ENCODE measurements around the gene BICDL1. TPM values are rescaled to one million over a fixed set of nuclear protein-coding genes. Genes with fewer than 3 reads are reported as not detected.

The BICDL1 gene
- total and polyA plus RNA-seq, 5 donors from 2014 or later: 0.93 to 134 (median 1.6) TPM

GRCh38 chr12:120075034-120075616 lies 86.1 kb downstream of the BICDL1 start:
- H3K36me3 ChIP-seq (ENCODE audit: control insufficient read depth, insufficient read depth, low read length): peaks cover 33% of the 10 kb centered on the region
- Mint-ChIP-seq H3K9me3 (no peaks in the 10 kb centered on the region), H3K27ac (peak overlapping the region; percentile 62 to 93 (median 78)), H3K4me3 (peak overlapping the region in 2 of 4 donors; percentile 5 to 68), H3K36me3 (peaks cover 4% of the 10 kb centered on the region), H3K27me3 (no peaks in the 10 kb centered on the region), H3K4me1 (peaks cover 12 to 36% (median 13%) of the 10 kb centered on the region in 4 donors)
- DNase-seq (peak in 1 of 3 donors; percentile 43), ATAC-seq (ENCODE audit: low read depth in 2 of 2) (peak in 1 of 2 donors; percentile 15)
- no peak overlapping the region for H3K27ac ChIP-seq (ENCODE audit: insufficient read depth, low read length, poor library complexity, severe bottlenecking)
- H3K4me3 ChIP-seq (ENCODE audit: low read depth, low read length): peak overlapping the region; percentile 27
- H3K4me1 ChIP-seq (ENCODE audit: control insufficient read depth, insufficient read depth, low read length, poor library complexity, severe bottlenecking): peaks cover 15% of the 10 kb centered on the region
- no peaks in the 10 kb centered on the region for H3K27me3 ChIP-seq (ENCODE audit: control insufficient read depth, insufficient read depth, low read length)
- no peaks in the 10 kb centered on the region for H3K9me3 ChIP-seq (ENCODE audit: control insufficient read depth in 2 of 2, low read length in 2 of 2)

- Mint-ChIP-seq H3K9me3 (no peaks in the 10 kb centered on the region), H3K4me3 (no peak overlapping the region), H3K27me3 (no peaks in the 10 kb centered on the region), H3K36me3 (peaks cover 6% of the 10 kb centered on the region), H3K4me1 (peaks cover 12 to 36% (median 13%) of the 10 kb centered on the region in 4 donors), H3K27ac (no peak overlapping the region)
- Histone ChIP-seq H3K27me3 (ENCODE audit: control insufficient read depth, insufficient read depth, low read length) (no peaks in the 10 kb centered on the region), H3K4me1 (ENCODE audit: control insufficient read depth, insufficient read depth, low read length, poor library complexity, severe bottlenecking) (peaks cover 15% of the 10 kb centered on the region), H3K4me3 (ENCODE audit: low read depth, low read length) (no peak overlapping the region), H3K27ac (ENCODE audit: insufficient read depth, low read length, poor library complexity, severe bottlenecking) (no peak overlapping the region), H3K9me3 (ENCODE audit: control insufficient read depth in 2 of 2, low read length in 2 of 2) (no peaks in the 10 kb centered on the region), H3K36me3 (ENCODE audit: control insufficient read depth, insufficient read depth, low read length) (peaks cover 28% of the 10 kb centered on the region)
- ATAC-seq (ENCODE audit: low read depth in 2 of 2) (no peak), DNase-seq (no peak)
These were observed 87.6 kb downstream of the BICDL1 start for GRCh38 chr12:120076651-120077050.

GRCh38 chr12:120077260-120077659 lies 88.2 kb downstream of the BICDL1 start:
- H3K27me3 ChIP-seq (ENCODE audit: control insufficient read depth, insufficient read depth, low read length): no peaks in the 10 kb centered on the region
- H3K27me3 Mint-ChIP-seq: no peaks in the 10 kb centered on the region
- ATAC-seq (ENCODE audit: low read depth in 2 of 2) (no peak), DNase-seq (no peak)
- no peak overlapping the region for H3K4me3 ChIP-seq (ENCODE audit: low read depth, low read length)
- peaks cover 9% of the 10 kb centered on the region for H3K36me3 Mint-ChIP-seq
- H3K27ac ChIP-seq (ENCODE audit: insufficient read depth, low read length, poor library complexity, severe bottlenecking): no peak overlapping the region
- H3K9me3 ChIP-seq (ENCODE audit: control insufficient read depth in 2 of 2, low read length in 2 of 2): no peaks in the 10 kb centered on the region
- peaks cover 15% of the 10 kb centered on the region for H3K4me1 ChIP-seq (ENCODE audit: control insufficient read depth, insufficient read depth, low read length, poor library complexity, severe bottlenecking)
- H3K27ac Mint-ChIP-seq: no peak overlapping the region
- no peaks in the 10 kb centered on the region for H3K9me3 Mint-ChIP-seq
- no peak overlapping the region for H3K4me3 Mint-ChIP-seq
- H3K4me1 Mint-ChIP-seq: peaks cover 12 to 36% (median 13%) of the 10 kb centered on the region in 4 donors
- peaks cover 23% of the 10 kb centered on the region for H3K36me3 ChIP-seq (ENCODE audit: control insufficient read depth, insufficient read depth, low read length)

- peak overlapping the region in 1 of 4 donors; percentile 24 for H3K4me3 Mint-ChIP-seq
- H3K27me3 ChIP-seq (ENCODE audit: control insufficient read depth, insufficient read depth, low read length): no peaks in the 10 kb centered on the region
- H3K36me3 ChIP-seq (ENCODE audit: control insufficient read depth, insufficient read depth, low read length): peaks cover 12% of the 10 kb centered on the region
- no peak overlapping the region for H3K27ac ChIP-seq (ENCODE audit: insufficient read depth, low read length, poor library complexity, severe bottlenecking)
- no peaks in the 10 kb centered on the region for H3K9me3 ChIP-seq (ENCODE audit: control insufficient read depth in 2 of 2, low read length in 2 of 2)
- ATAC-seq (ENCODE audit: low read depth in 2 of 2) (peak; percentile 57 to 70), DNase-seq (peak in 2 of 3 donors; percentile 18 to 43)
- H3K4me1 Mint-ChIP-seq: peaks cover 12 to 29% (median 13%) of the 10 kb centered on the region in 4 donors
- H3K9me3 Mint-ChIP-seq: no peaks in the 10 kb centered on the region
- H3K27ac Mint-ChIP-seq: peak overlapping the region in 2 of 3 donors; percentile 75 to 83
- peaks cover 15% of the 10 kb centered on the region for H3K4me1 ChIP-seq (ENCODE audit: control insufficient read depth, insufficient read depth, low read length, poor library complexity, severe bottlenecking)
- no peaks in the 10 kb centered on the region for H3K27me3 Mint-ChIP-seq
- H3K36me3 Mint-ChIP-seq: peaks cover 9% of the 10 kb centered on the region
- no peak overlapping the region for H3K4me3 ChIP-seq (ENCODE audit: low read depth, low read length)
These were observed 89.8 kb downstream of the BICDL1 start for GRCh38 chr12:120078868-120079267.

GRCh38 chr12:120079411-120080400 lies 90.7 kb downstream of the BICDL1 start:
- Mint-ChIP-seq H3K36me3 (peaks cover 13% of the 10 kb centered on the region), H3K27me3 (no peaks in the 10 kb centered on the region), H3K4me1 (peaks cover 7 to 22% (median 10%) of the 10 kb centered on the region in 4 donors), H3K27ac (peak overlapping the region in 2 of 3 donors; percentile 44 to 83), H3K9me3 (no peaks in the 10 kb centered on the region), H3K4me3 (no peak overlapping the region)
- H3K4me1 ChIP-seq (ENCODE audit: control insufficient read depth, insufficient read depth, low read length, poor library complexity, severe bottlenecking): peaks cover 10% of the 10 kb centered on the region
- peaks cover 13% of the 10 kb centered on the region for H3K36me3 ChIP-seq (ENCODE audit: control insufficient read depth, insufficient read depth, low read length)
- no peaks in the 10 kb centered on the region for H3K27me3 ChIP-seq (ENCODE audit: control insufficient read depth, insufficient read depth, low read length)
- H3K4me3 ChIP-seq (ENCODE audit: low read depth, low read length): no peak overlapping the region
- H3K9me3 ChIP-seq (ENCODE audit: control insufficient read depth in 2 of 2, low read length in 2 of 2): no peaks in the 10 kb centered on the region
- no peak overlapping the region for H3K27ac ChIP-seq (ENCODE audit: insufficient read depth, low read length, poor library complexity, severe bottlenecking)
- DNase-seq (no peak), ATAC-seq (ENCODE audit: low read depth in 2 of 2) (no peak)

GRCh38 chr12:120081641-120082040 lies 92.6 kb downstream of the BICDL1 start:
- no peak overlapping the region for H3K4me3 ChIP-seq (ENCODE audit: low read depth, low read length)
- H3K36me3 ChIP-seq (ENCODE audit: control insufficient read depth, insufficient read depth, low read length): peaks cover 17% of the 10 kb centered on the region
- Mint-ChIP-seq H3K27me3 (no peaks in the 10 kb centered on the region), H3K9me3 (no peaks in the 10 kb centered on the region), H3K36me3 (peaks cover 17% of the 10 kb centered on the region), H3K4me1 (peaks cover 3 to 19% (median 6%) of the 10 kb centered on the region in 4 donors), H3K4me3 (no peak overlapping the region), H3K27ac (no peak overlapping the region)
- H3K4me1 ChIP-seq (ENCODE audit: control insufficient read depth, insufficient read depth, low read length, poor library complexity, severe bottlenecking): peaks cover 8% of the 10 kb centered on the region
- no peak overlapping the region for H3K27ac ChIP-seq (ENCODE audit: insufficient read depth, low read length, poor library complexity, severe bottlenecking)
- DNase-seq (no peak), ATAC-seq (ENCODE audit: low read depth in 2 of 2) (no peak)
- H3K9me3 ChIP-seq (ENCODE audit: control insufficient read depth in 2 of 2, low read length in 2 of 2): no peaks in the 10 kb centered on the region
- H3K27me3 ChIP-seq (ENCODE audit: control insufficient read depth, insufficient read depth, low read length): no peaks in the 10 kb centered on the region

GRCh38 chr12:120085920-120086645 lies 97.0 kb downstream of the BICDL1 start:
- Histone ChIP-seq H3K4me1 (ENCODE audit: control insufficient read depth, insufficient read depth, low read length, poor library complexity, severe bottlenecking) (peaks cover 12% of the 10 kb centered on the region), H3K27ac (ENCODE audit: insufficient read depth, low read length, poor library complexity, severe bottlenecking) (peak overlapping the region; percentile 66), H3K9me3 (ENCODE audit: control insufficient read depth in 2 of 2, low read length in 2 of 2) (no peaks in the 10 kb centered on the region), H3K36me3 (ENCODE audit: control insufficient read depth, insufficient read depth, low read length) (peaks cover 21% of the 10 kb centered on the region), H3K4me3 (ENCODE audit: low read depth, low read length) (no peak overlapping the region), H3K27me3 (ENCODE audit: control insufficient read depth, insufficient read depth, low read length) (no peaks in the 10 kb centered on the region)
- no peak overlapping the region for H3K4me3 Mint-ChIP-seq
- peaks cover 16% of the 10 kb centered on the region for H3K36me3 Mint-ChIP-seq
- H3K9me3 Mint-ChIP-seq: no peaks in the 10 kb centered on the region
- ATAC-seq (ENCODE audit: low read depth in 2 of 2): no peak
- DNase-seq: no peak
- H3K27ac Mint-ChIP-seq: peak overlapping the region in 2 of 3 donors; percentile 28 to 89
- H3K27me3 Mint-ChIP-seq: no peaks in the 10 kb centered on the region
- peaks cover 4 to 19% (median 8%) of the 10 kb centered on the region in 4 donors for H3K4me1 Mint-ChIP-seq
